GDM1 (cell line): ENCODE results near the gene SYNDIG1.

Experiments used
- DNase-seq: peaks from one replicate; lab custom pipeline; 2025; lab: John Stamatoyannopoulos, UW

Gene SYNDIG1

DNA sequence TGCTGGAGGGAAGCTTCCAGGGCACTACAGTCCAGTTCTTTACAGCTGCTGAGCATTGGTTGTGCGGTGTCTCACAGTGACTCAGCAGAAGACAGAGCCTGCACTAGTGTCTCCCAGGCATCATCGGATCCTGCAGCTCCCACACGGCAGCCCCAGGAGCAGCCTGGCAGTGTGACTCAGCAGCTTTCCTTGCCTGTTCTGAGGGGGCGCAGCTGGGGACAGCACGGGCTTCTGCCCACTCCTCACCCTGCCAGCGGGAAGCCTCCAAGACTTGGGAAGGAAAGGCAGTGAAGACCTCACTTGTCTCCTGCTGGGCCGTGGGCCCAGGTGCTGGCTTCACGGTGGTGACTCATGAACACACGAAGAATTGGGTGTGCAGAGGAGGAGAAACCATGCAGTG lies 165.4 kb downstream of the SYNDIG1 start:
- DNase-seq: peak; percentile 66

DNA sequence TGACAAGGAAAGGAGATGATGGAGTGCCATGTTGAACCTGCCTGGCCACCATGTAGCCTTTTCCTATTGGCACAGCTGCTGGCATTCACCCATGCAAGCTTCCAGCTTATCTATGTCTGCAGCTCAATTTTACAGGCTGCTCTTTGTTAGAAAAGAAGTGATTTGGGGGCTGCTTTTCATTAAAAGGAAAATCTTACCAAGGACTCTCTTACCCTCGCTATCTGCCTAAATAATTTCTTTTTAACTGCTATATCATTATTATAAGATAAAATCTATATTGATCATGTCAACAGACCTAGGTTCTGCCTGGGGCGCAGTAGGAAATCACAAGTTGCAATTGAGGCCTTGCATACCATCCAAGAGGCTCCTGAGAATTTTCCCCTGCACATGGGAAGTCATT lies 167.2 kb downstream of the SYNDIG1 start:
- DNase-seq: no peak

DNA sequence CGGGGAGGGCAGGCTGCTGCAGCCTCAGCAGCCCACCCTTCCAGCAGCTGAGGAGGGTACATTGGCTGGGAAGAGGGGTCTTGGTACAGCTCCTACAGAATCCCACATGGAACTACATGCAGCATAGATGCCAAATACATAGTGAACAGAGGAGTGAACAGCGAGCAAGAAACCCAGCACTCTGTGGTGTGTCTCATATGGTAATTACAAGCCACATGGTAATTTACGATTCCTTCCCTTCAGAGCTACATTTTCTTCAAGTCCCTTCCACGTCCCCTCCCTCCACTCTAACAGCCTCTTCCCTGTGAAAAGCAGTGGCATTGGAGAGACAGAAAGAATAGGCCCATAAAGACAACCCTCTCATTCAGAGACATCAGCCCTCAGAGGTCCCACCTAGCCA lies 167.7 kb downstream of the SYNDIG1 start:
- DNase-seq: no peak

DNA sequence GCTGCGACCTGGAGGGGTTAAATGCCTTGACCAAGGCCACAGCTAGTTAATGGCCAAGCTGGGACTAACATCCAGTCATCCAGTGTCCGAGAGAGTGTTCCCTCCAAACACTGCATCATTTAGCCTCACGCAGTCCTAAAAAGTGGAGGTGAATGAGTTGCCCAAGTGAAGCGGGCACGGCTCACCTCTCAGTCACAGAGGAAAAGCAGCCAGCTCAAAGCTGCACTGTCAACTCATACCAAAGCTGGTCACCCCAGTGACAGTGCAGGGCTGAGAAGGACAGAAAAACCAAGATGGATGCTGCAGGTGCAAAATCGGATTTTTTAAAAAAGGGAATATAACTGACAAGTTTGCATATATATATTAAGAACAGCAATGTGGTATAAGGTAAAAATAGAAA lies 168.5 kb downstream of the SYNDIG1 start:
- DNase-seq: no peak

DNA sequence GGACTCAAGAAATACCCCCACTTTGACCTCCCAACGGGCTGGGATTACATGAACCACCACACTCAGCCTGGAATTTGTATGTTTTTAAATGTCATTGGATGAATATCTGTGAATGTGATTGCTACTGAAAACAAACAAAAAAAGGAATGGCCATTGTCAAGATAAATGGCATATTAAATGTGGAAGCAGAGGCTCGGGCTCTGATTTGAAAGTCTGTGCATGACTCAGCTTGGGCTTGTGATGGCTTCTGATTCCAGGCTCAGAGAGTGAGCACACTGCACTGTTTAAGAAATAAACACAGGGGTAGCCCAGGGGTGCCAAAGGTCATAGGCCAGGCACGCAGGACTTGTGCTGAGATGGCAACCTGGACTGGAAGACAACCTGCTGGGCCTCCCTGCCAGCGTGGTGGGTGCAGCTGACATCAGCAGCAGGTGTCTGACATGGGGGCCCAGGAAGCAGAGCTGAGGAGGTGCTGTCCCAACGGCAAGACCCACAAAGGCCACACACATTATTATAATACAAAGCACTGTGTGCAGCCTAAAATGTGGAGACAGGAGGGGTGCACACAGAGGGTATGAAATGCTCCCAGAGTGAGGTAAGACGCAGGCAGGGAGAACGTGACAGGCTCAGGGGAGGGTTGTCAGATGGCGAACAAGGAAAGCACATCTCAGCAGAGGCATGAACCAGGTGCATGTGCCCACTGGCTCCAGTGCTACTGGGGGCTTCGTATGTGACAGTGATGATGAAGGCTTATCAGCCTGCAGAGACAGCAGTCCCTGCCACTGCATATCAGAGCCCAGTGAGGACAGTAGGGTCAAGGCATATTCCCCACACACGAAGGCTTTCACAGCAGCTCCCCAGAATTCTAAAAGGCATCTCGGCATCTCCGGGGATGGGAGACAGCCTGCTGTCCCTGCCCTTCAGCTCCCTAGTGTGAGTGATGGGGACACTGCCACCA lies 169.4 kb downstream of the SYNDIG1 start:
- no peak for DNase-seq

DNA sequence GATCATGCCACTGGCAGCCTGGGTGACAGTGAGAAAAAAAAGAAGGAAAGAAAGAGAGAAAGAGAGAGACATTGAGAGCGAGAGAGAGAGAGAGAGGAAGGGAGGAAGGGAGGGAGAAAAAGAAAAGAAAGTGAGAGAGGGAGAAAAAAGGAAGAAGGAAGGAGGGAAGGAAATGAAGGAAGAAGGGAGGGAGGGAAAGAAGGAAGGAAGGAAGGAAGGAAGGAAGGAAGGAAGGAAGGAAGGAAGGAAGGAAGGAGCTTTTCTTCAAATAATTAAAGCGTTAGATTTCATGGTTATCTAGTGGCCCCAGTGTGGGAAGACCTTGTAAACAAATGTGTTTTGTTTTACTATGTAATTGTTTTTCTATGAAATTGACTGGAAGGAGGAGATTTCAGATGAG lies 170.8 kb downstream of the SYNDIG1 start:
- no peak for DNase-seq

DNA sequence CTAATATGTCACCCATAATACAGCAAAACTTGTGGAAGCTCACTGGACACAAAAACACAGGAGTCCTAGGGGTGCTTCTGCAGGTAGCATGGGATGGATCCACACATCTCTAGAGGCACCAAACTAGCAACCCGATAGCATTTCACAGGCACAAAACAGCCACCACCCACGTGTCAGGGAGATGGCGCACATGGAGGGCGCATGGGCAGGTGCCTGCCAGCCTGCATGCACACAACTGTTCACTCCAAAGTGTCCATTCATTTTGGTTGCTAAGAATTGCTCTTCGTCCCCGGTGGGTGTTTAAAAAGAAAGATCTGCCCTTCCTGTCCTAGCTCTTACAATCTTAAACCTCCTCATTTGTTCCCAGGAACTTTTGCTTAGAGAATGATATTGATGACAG lies 171.3 kb downstream of the SYNDIG1 start:
- DNase-seq: no peak

DNA sequence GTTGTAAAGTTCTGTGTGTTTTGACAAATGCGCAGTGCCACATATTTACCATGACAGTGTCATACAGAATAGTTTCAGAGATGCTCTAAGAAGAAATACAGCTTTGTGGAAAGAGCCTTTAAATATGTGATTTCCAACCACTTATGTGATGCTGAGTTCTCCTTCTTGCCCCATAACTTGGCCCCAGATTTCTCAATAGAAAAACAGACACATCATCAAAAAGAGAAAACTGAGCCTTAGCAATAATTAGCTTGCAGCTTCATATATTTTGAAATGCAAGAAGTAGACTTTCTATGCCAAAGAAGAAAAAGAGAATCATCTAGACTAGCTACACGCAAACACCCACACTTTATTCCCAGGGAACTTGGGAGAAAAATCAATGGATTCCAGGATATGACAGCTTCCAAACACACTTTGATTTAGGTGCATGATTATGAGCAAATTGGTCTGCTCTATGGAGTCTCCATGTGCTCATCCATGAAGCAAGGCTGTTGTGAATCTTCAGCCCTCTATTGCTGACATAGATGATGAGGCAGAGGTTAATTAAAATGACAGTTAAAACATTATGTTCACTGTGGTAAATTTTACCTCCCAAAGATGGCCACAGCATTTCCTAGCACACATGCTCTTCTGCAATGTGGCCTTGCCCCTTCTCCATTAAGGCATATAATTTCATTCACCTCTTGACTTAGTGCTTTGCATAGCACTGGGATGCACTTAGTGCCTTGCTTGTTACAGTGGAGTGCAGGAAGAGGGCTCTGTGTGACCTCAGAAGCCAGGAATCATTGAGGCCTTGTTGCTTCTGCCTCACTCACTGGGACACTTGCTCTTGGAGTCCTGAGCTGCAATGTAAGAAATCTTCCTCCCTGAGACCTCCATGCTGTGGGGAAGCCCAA lies 174.6 kb downstream of the SYNDIG1 start:
- no peak for DNase-seq

DNA sequence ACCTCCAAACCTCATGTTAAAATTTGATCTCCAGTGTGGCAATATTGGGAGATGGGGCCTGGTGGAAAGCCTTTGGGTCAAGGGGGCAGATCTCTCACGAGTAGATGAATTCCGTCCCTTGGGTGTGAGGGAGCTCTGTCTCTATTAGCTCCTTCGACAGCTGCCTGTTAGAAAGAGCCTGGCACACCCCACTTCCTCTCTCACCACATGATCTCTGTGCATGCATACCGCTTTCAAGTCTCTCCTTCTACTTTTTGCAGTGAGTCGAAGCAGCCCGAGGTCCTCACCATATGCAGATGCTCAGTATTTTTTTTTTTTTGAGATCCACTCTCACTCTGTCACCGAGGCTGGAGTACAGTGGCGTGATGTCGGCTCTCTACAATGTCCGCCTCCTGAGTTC lies 176.9 kb downstream of the SYNDIG1 start:
- no peak for DNase-seq

DNA sequence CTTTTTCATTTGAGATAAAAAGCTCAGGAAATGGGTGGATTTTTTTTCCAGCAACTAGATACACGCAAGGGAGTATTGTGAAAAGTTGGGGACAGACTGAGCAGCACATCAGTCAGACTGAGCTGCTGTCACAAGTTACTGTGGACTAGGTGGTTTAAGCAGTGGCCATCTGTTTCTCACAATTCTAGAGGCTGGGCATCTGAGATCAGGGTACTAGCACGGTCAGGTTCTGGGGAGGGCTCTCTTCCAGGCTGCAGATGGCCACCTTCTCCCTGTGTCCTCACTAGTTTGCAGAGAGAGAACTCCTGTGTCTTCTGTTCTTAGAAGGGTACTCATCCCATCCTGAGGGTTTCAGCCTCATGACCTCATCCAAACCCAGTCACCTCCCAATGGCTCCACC lies 178.3 kb downstream of the SYNDIG1 start:
- DNase-seq: no peak

DNA sequence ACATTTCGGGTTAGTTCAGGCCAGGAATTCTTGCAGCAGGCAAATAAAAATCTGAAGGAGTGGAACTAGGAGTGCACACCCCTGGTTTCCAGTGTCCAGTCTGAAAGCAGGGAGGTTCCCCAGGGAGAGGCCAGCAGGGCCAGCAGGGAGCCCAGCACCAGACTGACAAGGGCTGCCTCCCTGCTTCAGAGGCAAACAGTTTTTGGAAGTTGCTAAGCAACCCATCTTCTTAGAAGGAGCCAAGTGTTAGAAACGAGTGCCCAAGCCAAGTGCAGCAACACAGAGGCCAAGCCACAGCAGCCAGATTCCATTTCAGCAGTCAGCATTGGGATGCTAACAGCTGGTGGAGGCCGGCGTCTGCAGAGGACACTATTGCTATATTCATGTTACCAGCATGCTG lies 179.1 kb downstream of the SYNDIG1 start:
- DNase-seq: no peak

DNA sequence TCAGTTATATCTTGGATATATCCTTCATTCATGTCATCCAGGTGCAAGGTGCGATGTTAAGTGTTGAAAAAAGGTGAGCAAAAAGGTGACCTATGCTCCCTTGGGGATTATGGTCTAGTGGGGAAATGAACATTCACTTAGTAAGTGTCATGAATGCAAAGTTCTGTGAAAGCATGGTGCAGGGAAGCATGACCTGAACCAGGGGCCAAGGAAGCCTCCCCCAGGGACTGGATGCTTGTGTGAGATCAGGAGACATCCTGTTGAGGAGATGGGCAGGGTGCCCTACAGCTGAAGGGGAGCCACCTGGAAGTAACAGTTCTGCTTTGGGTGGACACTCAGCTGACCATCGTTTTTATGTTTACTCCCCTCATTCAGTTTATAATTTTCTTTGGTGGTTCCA lies 179.5 kb downstream of the SYNDIG1 start:
- DNase-seq: no peak

DNA sequence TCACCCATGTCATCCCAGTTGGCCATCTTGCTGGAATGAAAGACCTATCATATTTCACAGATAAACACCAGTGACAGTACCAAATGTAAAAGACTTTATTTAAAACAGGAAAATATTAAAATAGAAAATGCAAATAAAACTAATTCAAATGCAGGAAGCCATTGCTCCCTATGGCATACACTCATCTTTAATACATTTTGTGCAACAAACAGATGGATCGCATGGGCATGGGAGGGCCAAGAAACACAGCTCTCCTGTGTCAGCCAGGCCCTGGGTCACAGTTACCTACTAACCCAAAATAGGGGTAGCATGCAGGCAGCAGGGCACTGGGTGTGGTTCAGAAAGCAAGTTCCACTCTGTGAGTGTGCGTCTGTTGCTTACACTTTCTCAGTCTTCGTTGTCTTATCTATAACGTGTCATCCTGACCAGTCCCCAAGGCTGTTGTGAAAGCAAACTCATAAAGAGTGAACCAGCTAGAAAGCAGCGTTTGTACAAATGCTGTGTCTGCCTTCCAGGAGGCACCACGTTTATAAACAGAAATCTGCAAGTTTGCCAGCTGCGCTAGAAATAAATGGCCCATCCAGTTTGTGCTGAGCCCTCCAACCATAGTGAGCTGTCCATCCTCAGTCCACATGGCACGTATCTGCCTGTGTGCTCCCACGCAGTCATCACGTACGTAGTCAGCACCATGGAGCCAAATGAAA lies 180.5 kb downstream of the SYNDIG1 start:
- DNase-seq: no peak

DNA sequence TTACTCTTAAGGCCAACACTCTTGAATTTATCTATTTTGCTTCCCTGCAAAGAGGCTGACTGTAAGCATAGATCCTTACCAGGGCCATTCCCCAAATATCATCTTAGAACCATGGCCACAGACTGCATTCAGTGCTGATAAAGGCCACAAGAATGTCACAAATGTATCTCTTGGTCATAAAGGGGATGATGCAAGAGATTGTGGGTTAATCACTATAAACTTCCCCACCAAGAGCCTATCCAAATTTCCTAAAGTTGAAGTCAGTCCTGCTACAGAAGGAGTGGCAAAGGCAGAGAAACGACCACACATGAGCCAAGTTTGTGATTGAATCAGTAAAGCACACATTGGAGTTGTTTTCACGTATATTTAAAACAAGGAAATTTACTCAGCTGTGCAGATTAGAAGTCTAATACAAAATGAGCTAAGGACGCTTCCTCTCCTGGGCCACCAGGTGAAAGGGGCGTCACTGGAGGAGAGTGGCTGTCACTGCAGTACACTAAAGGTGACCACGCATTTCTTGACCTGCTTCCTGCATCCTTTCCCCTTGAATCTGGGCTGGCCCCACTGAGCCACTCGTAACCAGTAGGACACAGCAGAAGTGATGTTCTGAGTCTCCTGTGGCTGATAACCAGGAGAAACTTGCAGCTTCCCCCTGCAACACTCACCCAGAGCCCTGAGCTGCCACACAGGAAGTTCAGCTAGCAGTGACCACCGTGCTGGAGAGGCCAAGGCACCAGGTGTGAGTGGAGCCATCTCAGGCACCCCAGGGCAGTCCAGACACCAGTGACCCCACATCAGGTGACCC lies 181.9 kb downstream of the SYNDIG1 start:
- DNase-seq: no peak

DNA sequence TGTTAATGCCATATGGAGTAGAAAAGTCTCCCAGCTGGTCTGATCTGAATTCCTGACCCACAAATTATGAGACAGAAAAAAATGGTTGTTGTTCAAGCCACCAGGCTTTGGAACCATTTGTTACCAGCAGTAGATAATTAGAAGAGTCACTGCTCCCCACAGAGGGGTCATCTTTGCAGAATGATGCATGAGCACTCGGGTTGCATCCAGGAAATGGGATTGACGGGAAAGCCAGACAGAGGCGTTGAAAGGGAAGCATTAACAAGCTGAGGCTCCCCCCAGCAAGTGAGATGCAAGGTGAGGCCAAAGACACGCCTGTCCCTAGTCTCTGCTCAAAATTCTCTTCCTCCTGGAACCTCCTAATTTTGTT lies 182.5 kb downstream of the SYNDIG1 start:
- no peak for DNase-seq

DNA sequence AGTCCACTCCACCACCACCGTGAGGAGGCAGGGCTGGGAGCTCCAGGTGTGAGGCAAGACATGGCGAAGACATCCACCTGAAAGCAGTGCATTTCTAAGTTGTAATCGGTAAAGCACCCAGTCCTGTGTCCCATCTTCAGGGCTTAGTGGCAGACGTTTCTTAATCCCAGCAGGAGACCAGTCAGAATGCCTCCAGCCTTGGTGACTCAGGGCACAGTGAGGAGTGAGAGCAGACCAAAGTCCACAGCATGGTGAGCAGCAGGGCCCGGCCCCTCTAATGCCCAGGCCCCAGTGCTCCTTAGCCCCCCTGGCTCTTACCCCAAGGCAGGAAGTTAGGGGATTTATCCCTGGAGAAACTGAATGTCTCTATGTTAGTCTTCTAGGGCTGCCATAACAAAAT lies 183.9 kb downstream of the SYNDIG1 start:
- no peak for DNase-seq

DNA sequence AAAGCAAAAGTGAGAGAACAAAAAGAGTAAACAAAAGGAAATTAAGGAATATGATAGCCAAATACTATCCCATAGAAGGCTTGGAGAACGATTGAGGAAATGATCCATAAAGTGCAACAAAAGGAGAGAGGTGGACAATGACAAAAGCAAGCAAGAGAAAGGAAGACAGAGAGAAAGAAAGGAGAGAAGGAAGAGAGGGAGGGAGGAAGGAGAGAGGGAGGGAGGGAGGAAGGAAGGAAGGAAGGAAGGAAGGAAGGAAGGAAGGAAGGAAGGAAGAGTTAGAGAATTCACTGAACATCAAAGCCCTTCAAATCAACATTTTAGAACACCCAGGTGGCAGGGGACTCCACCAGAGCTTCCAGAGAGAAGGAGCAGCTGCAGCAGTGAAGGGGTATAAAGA lies 185.0 kb downstream of the SYNDIG1 start:
- no peak for DNase-seq

DNA sequence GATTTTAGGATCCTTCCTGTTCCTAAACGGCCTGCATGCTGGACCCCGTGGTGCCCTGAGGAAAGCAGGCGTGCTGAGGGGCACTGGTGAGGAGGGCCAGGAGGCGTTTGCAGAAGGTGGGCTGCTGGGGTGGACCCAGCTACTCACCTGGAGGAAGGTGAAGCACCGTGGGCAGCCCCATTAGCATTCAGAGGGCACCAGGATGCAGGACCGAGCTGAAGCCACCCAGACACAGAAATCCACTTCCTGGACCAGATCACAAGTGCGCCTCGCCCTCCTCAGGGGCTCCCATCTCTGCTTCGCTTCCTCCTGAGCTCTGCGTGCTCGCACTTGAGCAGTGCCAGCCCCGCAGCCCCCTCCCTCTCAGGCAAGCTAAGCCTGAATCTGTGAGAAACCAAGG lies 187.0 kb downstream of the SYNDIG1 start:
- DNase-seq: no peak

DNA sequence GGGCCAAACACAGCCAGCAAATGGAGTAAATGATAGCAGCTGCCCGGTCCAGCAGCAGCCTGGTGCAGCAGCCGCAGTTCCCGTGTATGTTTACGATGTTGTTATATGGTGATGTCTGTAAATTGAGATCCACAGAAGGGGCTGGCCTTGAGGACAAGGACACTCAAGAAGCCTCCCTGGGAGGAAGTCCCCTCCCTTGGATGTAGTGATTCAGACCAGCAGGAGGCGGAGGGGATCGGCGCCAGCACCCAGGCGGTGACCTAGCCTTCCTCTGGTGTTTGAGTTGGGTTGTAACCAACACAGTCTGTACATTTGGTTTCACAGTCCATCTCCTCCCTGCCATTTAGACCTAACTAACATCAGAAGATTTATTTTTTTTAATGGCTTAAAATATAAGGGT lies 187.8 kb downstream of the SYNDIG1 start:
- no peak for DNase-seq

DNA sequence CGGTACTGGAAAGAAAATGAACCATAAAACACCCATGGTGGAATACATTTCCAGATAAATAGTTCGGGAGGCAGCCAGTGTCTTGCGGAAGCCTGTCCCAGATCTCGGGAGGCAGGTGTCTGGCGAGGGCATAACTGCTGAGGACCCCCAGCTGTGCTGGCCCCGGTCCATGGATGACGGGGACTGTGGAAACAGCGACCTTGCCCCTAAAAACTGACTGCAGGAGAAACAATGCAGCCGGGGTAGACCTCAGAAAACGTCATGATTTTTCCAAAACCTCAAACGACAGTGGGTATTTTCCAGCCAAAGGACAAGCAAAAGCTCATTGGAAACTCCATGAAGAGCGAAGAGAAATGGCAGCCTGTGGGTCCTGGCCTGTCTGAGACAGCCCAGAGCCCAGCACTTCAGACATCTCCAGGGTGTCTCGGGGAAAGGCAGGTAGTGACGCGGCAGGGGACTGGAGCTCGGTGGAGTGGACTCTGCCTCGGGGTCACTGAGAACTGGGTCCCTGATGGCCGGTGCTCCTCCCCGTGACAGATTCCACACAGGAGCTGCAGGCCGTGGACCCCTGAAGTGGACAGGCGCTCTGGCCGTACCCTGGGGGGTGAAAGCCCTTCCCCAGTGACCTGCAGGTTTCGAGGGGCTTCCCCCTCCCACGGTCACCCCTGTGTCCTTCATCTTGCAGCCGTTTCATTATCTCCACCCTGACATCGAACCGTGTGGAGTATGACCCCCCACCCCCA lies 188.6 kb downstream of the SYNDIG1 start:
- DNase-seq: no peak
